ENCODE data around the gene UROC1. TPM values are rescaled to one million over a fixed set of nuclear protein-coding genes. Genes with fewer than 3 reads are reported as not detected.
A peak's percentile ranks its signal among the peaks of the same experiment; 100 is the strongest.

Gene UROC1
- total and polyA plus RNA-seq, 2 of the 13 experiments (the other 11 are each of a cell fraction or from before 2014, with no cell fraction given), result 0.71 to 1.3 TPM

DNA sequence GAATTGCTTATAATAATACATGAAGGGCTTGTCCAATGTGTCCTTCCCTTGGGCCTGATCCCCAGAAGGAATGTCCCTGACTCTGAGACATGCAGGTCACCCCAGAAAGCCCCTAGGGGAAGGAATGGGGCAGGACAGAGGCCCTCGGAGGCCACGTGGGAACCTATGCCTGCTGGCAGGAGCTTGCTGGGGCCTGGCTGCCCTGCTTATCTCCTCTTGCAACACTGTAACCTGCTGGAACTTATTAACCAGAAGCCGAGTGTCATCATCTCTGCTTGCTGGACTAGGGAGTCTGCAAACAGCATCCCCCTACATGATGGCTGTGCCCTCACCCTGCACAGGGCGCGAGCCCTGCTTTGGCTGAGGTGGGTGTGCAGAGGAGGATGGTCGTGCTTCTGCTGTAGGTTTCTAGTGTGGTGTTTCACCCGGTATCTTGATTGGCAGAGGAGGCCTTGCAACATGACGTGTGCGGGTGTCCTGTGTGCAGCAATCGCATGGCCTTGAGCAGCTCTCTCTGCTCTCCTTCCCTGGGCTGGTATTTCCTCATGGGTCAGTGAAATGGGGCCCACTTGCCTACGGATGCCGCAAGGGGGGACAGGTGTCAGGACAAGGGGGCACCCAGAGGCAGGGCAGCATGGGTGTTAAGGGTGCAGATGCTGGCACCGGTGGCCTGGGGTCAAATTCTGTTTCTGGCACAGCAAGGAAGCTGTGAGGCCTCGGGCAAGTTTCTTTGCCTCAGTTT is 11.4 kb upstream of the UROC1 start (continued):
- TF ChIP-seq SMARCE1 (IDR thresholded peaks at IDR 0.05; ENCODE audit: borderline replicate concordance) (no peak), ZNF589 (CRISPR knock-in tag; conservative IDR thresholded peaks at IDR 0.05) (0 out of 2 replicates have a peak, but pooled peaks have one; percentile 54), ZNF263 (CRISPR knock-in tag; IDR thresholded peaks at IDR 0.05) (peak; percentile 66), ELF3 (CRISPR knock-in tag; IDR thresholded peaks at IDR 0.05) (peak; percentile 49), AHR (CRISPR knock-in tag; IDR thresholded peaks at IDR 0.05) (no peak), ZNF891 (CRISPR knock-in tag; IDR thresholded peaks at IDR 0.05) (peak; percentile 77; the same call in 1 of the 2 replicates), SOX5 (CRISPR knock-in tag; IDR thresholded peaks at IDR 0.05; ENCODE audit: borderline replicate concordance) (no peak; the same call in 1 of the 2 replicates), TEAD2 (CRISPR knock-in tag; IDR thresholded peaks at IDR 0.05) (no peak), MATR3 (CRISPR knock-in tag; IDR thresholded peaks at IDR 0.05) (no peak), SP2 (CRISPR knock-in tag; IDR thresholded peaks at IDR 0.05) (no peak), FOXK1 (CRISPR knock-in tag; IDR thresholded peaks at IDR 0.05; ENCODE audit: borderline replicate concordance, low read depth) (peak; percentile 81), PRMT3 (CRISPR knock-in tag; IDR thresholded peaks at IDR 0.05; ENCODE audit: borderline replicate concordance, low read depth) (no peak), RFX5 (IDR thresholded peaks at IDR 0.05; ENCODE audit: low read depth, low read length) (no peak), ZNF746 (CRISPR knock-in tag; IDR thresholded peaks at IDR 0.05) (peak; percentile 81), POLR2G (IDR thresholded peaks at IDR 0.05; ENCODE audit: low read depth, low read length) (peak; percentile 78), ZNF614 (CRISPR knock-in tag; IDR thresholded peaks at IDR 0.05; ENCODE audit: borderline replicate concordance) (peak; percentile 68; the same call in 1 of the 2 replicates), TOE1 (CRISPR knock-in tag; IDR thresholded peaks at IDR 0.05) (no peak; the same call in 1 of the 2 replicates), ARNTL (CRISPR knock-in tag; IDR thresholded peaks at IDR 0.05) (peak; percentile 58; the same call in 1 of the 2 replicates), ZNF260 (CRISPR knock-in tag; IDR thresholded peaks at IDR 0.05; ENCODE audit: borderline replicate concordance, low read depth) (no peak), HDAC6 (IDR thresholded peaks at IDR 0.05; ENCODE audit: low read depth, low read length) (no peak), JUND (CRISPR knock-in tag; IDR thresholded peaks at IDR 0.05) (peak; percentile 41; the same call in 1 of the 2 replicates), HIVEP1 (CRISPR knock-in tag; IDR thresholded peaks at IDR 0.05) (peak; percentile 93), EED (CRISPR knock-in tag; IDR thresholded peaks at IDR 0.05) (no peak), HOXA5 (CRISPR knock-in tag; IDR thresholded peaks at IDR 0.05) (peak; percentile 77), MXI1 (IDR thresholded peaks at IDR 0.05; ENCODE audit: borderline replicate concordance, low read depth, low read length) (peak; percentile 81; the same call in 2 of the 3 replicates), ZNF235 (CRISPR knock-in tag; IDR thresholded peaks at IDR 0.05; ENCODE audit: borderline replicate concordance) (no peak), ZNF3 (CRISPR knock-in tag; IDR thresholded peaks at IDR 0.05) (no peak), RXRA (CRISPR knock-in tag; IDR thresholded peaks at IDR 0.05) (peak; percentile 73), SMAD9 (CRISPR knock-in tag; IDR thresholded peaks at IDR 0.05) (no peak)
- TF ChIP-seq, protein P1, sequence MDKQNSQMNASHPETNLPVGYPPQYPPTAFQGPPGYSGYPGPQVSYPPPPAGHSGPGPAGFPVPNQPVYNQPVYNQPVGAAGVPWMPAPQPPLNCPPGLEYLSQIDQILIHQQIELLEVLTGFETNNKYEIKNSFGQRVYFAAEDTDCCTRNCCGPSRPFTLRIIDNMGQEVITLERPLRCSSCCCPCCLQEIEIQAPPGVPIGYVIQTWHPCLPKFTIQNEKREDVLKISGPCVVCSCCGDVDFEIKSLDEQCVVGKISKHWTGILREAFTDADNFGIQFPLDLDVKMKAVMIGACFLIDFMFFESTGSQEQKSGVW (CRISPR knock-in tag; IDR thresholded peaks at IDR 0.05; ENCODE audit: borderline replicate concordance), result no peak
- TF ChIP-seq, protein P2, sequence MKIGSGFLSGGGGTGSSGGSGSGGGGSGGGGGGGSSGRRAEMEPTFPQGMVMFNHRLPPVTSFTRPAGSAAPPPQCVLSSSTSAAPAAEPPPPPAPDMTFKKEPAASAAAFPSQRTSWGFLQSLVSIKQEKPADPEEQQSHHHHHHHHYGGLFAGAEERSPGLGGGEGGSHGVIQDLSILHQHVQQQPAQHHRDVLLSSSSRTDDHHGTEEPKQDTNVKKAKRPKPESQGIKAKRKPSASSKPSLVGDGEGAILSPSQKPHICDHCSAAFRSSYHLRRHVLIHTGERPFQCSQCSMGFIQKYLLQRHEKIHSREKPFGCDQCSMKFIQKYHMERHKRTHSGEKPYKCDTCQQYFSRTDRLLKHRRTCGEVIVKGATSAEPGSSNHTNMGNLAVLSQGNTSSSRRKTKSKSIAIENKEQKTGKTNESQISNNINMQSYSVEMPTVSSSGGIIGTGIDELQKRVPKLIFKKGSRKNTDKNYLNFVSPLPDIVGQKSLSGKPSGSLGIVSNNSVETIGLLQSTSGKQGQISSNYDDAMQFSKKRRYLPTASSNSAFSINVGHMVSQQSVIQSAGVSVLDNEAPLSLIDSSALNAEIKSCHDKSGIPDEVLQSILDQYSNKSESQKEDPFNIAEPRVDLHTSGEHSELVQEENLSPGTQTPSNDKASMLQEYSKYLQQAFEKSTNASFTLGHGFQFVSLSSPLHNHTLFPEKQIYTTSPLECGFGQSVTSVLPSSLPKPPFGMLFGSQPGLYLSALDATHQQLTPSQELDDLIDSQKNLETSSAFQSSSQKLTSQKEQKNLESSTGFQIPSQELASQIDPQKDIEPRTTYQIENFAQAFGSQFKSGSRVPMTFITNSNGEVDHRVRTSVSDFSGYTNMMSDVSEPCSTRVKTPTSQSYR (CRISPR knock-in tag; IDR thresholded peaks at IDR 0.05; ENCODE audit: borderline replicate concordance), result peak; percentile 68
